ENCODE data around the gene KCNT1. TPM values are rescaled to one million over a fixed set of nuclear protein-coding genes. Genes with fewer than 3 reads are reported as not detected.

The KCNT1 gene
- total RNA-seq, 1 donor from 2014 or later = not detected

DNA sequence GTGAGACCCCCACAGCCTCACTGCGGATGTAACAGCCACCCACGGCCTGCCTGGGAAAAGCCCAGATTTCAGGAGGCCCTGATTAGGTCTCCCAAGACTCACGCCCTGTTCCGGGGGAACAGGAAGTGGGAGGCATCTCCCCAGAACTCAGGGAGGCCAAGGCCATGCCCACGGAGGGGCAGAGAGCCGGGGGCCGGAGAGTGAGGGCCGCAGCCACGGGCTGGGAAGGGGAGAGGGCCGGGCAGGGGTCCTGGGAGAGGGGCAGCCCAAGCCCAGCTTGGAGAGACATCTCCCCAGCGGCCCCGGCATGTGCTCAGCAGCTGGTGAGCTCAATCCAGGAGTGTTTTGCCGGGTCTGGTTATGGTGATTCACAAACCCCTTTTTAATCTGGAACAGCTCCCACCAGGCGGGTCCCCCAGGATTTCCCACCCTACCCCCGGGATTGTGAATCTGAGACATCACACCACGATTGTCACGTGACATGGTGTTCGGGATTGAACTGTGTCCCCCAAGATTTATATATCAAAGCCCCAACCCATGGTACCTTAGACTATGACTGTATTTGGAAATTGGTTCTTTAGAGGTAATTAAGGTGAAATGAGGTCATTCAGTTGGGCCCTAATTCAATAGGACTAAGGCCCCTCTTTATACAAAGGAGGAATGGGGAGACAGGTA is 26.6 kb downstream of the KCNT1 start:
- Mint-ChIP-seq H3K27me3 (ENCODE audit: unreplicated experiment) (peaks cover 7% of the 10 kb centered on the region), H3K9me3 (ENCODE audit: unreplicated experiment) (no peaks in the 10 kb centered on the region), H3K36me3 (ENCODE audit: low read depth, unreplicated experiment) (peaks cover 3% of the 10 kb centered on the region), H3K4me3 (ENCODE audit: unreplicated experiment) (no peak overlapping the region), H3K27ac (ENCODE audit: unreplicated experiment) (no peak overlapping the region), H3K4me1 (ENCODE audit: unreplicated experiment) (peaks cover 6% of the 10 kb centered on the region)
- TF ChIP-seq, protein P1, sequence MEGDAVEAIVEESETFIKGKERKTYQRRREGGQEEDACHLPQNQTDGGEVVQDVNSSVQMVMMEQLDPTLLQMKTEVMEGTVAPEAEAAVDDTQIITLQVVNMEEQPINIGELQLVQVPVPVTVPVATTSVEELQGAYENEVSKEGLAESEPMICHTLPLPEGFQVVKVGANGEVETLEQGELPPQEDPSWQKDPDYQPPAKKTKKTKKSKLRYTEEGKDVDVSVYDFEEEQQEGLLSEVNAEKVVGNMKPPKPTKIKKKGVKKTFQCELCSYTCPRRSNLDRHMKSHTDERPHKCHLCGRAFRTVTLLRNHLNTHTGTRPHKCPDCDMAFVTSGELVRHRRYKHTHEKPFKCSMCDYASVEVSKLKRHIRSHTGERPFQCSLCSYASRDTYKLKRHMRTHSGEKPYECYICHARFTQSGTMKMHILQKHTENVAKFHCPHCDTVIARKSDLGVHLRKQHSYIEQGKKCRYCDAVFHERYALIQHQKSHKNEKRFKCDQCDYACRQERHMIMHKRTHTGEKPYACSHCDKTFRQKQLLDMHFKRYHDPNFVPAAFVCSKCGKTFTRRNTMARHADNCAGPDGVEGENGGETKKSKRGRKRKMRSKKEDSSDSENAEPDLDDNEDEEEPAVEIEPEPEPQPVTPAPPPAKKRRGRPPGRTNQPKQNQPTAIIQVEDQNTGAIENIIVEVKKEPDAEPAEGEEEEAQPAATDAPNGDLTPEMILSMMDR (IDR thresholded peaks at IDR 0.05; ENCODE audit: unreplicated experiment) = no peak
- no peak for DNase-seq (ENCODE audit: low spot score)

DNA sequence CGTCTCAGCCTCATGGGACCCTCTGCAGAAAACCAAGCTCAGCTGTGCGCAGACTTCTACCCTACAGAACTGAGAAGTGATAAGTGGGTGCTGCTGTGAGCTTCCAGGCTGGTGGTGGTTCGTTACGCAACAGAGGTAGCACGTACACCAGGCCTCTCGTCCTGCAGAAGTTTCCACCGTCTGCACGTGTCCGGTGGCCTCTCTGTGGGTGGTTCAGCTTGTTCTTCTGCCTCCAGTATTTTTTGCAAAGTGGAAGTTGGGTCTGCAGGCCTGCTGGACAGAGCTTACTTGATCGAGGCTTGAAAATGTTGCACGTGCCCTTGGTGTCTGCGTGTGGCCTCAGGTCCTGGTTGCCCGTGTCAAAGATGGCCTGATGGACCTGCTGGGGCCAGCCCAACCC is 27.5 kb downstream of the KCNT1 start:
- H3K27ac Mint-ChIP-seq (ENCODE audit: unreplicated experiment) = no peak overlapping the region
- H3K27me3 Mint-ChIP-seq (ENCODE audit: unreplicated experiment) = peaks cover 10% of the 10 kb centered on the region
- peaks cover 6% of the 10 kb centered on the region for H3K4me1 Mint-ChIP-seq (ENCODE audit: unreplicated experiment)
- H3K4me3 Mint-ChIP-seq (ENCODE audit: unreplicated experiment) = no peak overlapping the region
- TF ChIP-seq, protein P1 (IDR thresholded peaks at IDR 0.05; ENCODE audit: unreplicated experiment) = no peak
- no peak for DNase-seq (ENCODE audit: low spot score)
- H3K9me3 Mint-ChIP-seq (ENCODE audit: unreplicated experiment) = no peaks in the 10 kb centered on the region
- peaks cover 3% of the 10 kb centered on the region for H3K36me3 Mint-ChIP-seq (ENCODE audit: low read depth, unreplicated experiment)

DNA sequence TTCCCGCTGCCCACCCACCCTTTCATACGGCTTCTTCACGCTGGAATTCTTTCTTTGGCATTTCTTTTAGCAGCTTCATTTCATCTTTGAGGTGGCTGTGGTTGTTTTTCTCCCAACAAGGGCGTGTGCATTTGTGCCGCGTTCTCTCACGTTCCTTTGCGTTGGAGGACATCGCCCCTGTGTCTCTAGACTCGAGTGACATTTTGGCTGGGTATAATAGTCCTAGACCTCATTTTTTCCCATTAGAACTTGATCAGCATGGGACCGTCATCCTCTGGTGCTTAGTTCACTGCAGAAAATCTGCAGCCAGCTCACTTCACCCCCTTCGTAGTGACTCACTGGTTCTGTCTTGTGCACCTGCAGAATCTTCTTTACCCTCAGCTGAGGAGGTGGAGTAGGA is 29.5 kb downstream of the KCNT1 start:
- Mint-ChIP-seq H3K27me3 (ENCODE audit: unreplicated experiment) (peaks cover 14% of the 10 kb centered on the region), H3K9me3 (ENCODE audit: unreplicated experiment) (no peaks in the 10 kb centered on the region), H3K27ac (ENCODE audit: unreplicated experiment) (no peak overlapping the region), H3K36me3 (ENCODE audit: low read depth, unreplicated experiment) (peaks cover 3% of the 10 kb centered on the region), H3K4me1 (ENCODE audit: unreplicated experiment) (peaks cover 6% of the 10 kb centered on the region), H3K4me3 (ENCODE audit: unreplicated experiment) (no peak overlapping the region)
- TF ChIP-seq, protein P1 (IDR thresholded peaks at IDR 0.05; ENCODE audit: unreplicated experiment) = no peak
- no peak for DNase-seq (ENCODE audit: low spot score)

DNA sequence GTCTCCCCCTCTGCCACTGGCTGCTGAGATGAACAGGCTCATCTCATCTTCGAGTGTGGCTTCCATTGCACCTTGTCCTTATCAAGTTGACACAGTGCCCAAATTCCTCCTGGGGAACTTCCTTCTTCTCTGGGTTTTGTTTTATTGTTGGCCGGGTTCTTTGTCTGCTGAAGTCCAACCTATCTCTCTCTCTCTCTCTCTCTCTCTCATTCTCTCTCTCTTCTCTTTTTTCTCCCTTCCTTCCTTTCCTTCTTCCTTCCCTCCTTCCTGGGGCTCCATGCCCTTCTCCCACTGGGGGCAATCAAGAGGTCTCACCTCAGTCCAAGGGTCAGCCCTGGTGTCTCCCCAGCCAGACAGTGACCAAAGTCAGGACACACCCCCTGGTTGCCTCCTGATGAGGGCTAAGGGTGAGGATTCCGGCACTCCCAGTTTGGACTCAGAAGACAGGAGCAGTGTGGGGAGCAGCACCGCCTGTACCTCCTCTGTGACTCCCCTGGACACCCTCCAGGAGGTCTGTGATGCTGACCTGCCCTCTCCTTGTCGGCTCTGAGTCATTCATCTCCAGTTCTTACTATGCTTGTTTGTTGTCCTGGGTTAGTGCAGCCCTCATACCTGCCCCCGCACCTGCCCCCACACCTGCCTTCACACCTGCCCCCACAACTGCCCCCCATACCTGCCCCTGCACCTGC is 30.7 kb downstream of the KCNT1 start:
- Mint-ChIP-seq H3K4me3 (ENCODE audit: unreplicated experiment) (no peak overlapping the region), H3K36me3 (ENCODE audit: low read depth, unreplicated experiment) (peaks cover 3% of the 10 kb centered on the region), H3K27ac (ENCODE audit: unreplicated experiment) (no peak overlapping the region), H3K9me3 (ENCODE audit: unreplicated experiment) (no peaks in the 10 kb centered on the region), H3K27me3 (ENCODE audit: unreplicated experiment) (peaks cover 18% of the 10 kb centered on the region), H3K4me1 (ENCODE audit: unreplicated experiment) (peaks cover 6% of the 10 kb centered on the region)
- DNase-seq (ENCODE audit: low spot score) = no peak
- TF ChIP-seq, protein P1 (IDR thresholded peaks at IDR 0.05; ENCODE audit: unreplicated experiment) = no peak

DNA sequence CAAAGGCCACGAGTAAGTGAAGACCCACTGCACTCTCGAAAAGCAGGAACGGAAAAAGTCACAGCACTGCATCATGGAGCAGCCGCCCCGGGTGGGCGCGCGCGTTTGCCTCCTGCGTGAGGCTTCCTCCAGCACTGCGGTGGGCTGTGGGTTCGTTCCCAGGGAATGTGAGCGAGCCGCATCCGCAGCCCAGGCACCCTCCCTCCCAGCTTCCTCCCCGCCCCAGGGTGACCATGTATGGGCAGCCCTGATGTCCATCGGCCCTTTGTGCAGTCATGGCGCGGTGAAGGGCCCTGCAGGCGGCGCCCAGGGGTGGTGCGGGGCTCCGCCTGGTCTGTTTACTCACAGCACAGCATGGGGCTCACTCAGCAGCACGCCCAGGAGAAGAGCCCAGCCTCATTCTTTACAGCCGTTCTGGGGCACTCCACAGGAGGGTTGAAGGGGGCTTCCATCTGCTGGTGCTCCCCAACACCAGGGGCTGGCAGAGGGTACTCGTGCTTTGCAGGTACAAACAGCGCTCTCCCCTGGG is 32.7 kb downstream of the KCNT1 start:
- Mint-ChIP-seq H3K4me3 (ENCODE audit: unreplicated experiment) (no peak overlapping the region), H3K4me1 (ENCODE audit: unreplicated experiment) (peaks cover 6% of the 10 kb centered on the region), H3K27me3 (ENCODE audit: unreplicated experiment) (peaks cover 15% of the 10 kb centered on the region), H3K36me3 (ENCODE audit: low read depth, unreplicated experiment) (peaks cover 3% of the 10 kb centered on the region), H3K27ac (ENCODE audit: unreplicated experiment) (peak overlapping the region; percentile 5), H3K9me3 (ENCODE audit: unreplicated experiment) (no peaks in the 10 kb centered on the region)
- TF ChIP-seq, protein P1 (IDR thresholded peaks at IDR 0.05; ENCODE audit: unreplicated experiment) = no peak
- DNase-seq (ENCODE audit: low spot score) = no peak
